SK-N-SH (cell line): ENCODE measurements around the gene AZIN2. TPM values are rescaled to one million over a fixed set of nuclear protein-coding genes. Genes with fewer than 3 reads are reported as not detected.
A peak's percentile ranks its signal among the peaks of the same experiment; 100 is the strongest.

Experiments
- CTCF ChIA-PET: fragments of 300-600, 350-600 bp; formaldehyde crosslinking; extraction: SDS; loops from one replicate; lab custom pipeline; 2021; lab: Yijun Ruan, JAX
- POLR2A ChIA-PET: fragments of 350-600 bp; sonication (Branson Sonifier 250); formaldehyde crosslinking; extraction: SDS; loops from one replicate; lab custom pipeline; 2020; ENCODE audit warnings: antibody characterized with exemption, inconsistent platforms; lab: Yijun Ruan, JAX
- DNase-seq: peaks from one replicate; pipeline ENCODE4 v3.0.0; 2012
- H2AFZ ChIP-seq: fragments of 200-600 bp; sonication (generic); 2 replicates; pipeline ENCODE4 v1.8.1; 2016; ENCODE audit warnings: antibody characterized with exemption, mild to moderate bottlenecking, low read depth
- H3F3A ChIP-seq: fragments of 200-600 bp; sonication (generic); replicated peaks from 2 replicates; pipeline ENCODE3; 2016; ENCODE audit warnings: antibody characterized with exemption, mild to moderate bottlenecking; ENCODE audit not compliant: insufficient read depth
- H3K27ac ChIP-seq, 2 experiments: fragments of 200-500 bp in 1 of 2; fragments of 200-600 bp in 1 of 2; sonication (Bioruptor generic) in 1 of 2; sonication (generic), shearing (Covaris generic) in 1 of 2; 2 replicates each; pipeline versions ENCODE4 v1.5.1 to v1.6.1; 2014 to 2016; ENCODE audit warnings: low read depth in 2 of 2, inconsistent platforms in 1 of 2, low read length in 1 of 2, mild to moderate bottlenecking in 1 of 2, mixed read lengths in 1 of 2
- H3K27me3 ChIP-seq: fragments of 200-600 bp; sonication (generic), shearing (Covaris generic); 2 replicates; pipeline ENCODE4 v1.6.1; 2016; ENCODE audit warnings: mixed run types; ENCODE audit not compliant: insufficient read depth
- H3K36me3 ChIP-seq, 2 experiments: fragments of 200-500 bp in 1 of 2; fragments of 200-600 bp in 1 of 2; sonication (Bioruptor generic) in 1 of 2; sonication (generic) in 1 of 2; replicated peaks in 1 of 2; 2 replicates each; pipeline versions ENCODE3 to v1.5.1; 2014 to 2016; ENCODE audit warnings: low read length in 1 of 2, mild to moderate bottlenecking in 1 of 2; ENCODE audit not compliant: insufficient read depth in 2 of 2, control insufficient read depth in 1 of 2
- H3K4me1 ChIP-seq, 2 experiments: fragments of 200-500 bp in 1 of 2; fragments of 200-600 bp in 1 of 2; sonication (Bioruptor generic) in 1 of 2; sonication (generic), shearing (Covaris generic) in 1 of 2; 2 replicates each; pipeline versions ENCODE4 v1.5.1 to v1.6.1; 2014 to 2016; ENCODE audit warnings: low read depth in 1 of 2, low read length in 1 of 2, mixed run types in 1 of 2; ENCODE audit not compliant: insufficient read depth in 2 of 2, control insufficient read depth in 1 of 2
- H3K4me2 ChIP-seq: fragments of 200-600 bp; sonication (generic), shearing (Covaris generic); 2 replicates; pipeline ENCODE4 v1.6.1; 2017; ENCODE audit warnings: mixed run types
- H3K4me3 ChIP-seq, 2 experiments: fragments of 200-500 bp in 1 of 2; fragments of 200-600 bp in 1 of 2; sonication (Bioruptor generic) in 1 of 2; sonication (generic), shearing (Covaris generic) in 1 of 2; 2 replicates each; pipeline versions ENCODE4 v1.5.1 to v1.8.1; 2014 to 2016; ENCODE audit warnings: low read depth in 2 of 2, inconsistent platforms in 1 of 2, low read length in 1 of 2, mild to moderate bottlenecking in 1 of 2, mixed read lengths in 1 of 2, moderate library complexity in 1 of 2
- H3K79me2 ChIP-seq: fragments of 200-600 bp; sonication (generic); 2 replicates; pipeline ENCODE4 v1.8.1; 2017; ENCODE audit warnings: mild to moderate bottlenecking; ENCODE audit not compliant: insufficient read depth
- H3K9ac ChIP-seq: fragments of 200-600 bp; sonication (generic); 2 replicates; pipeline ENCODE4 v1.6.1; 2017; ENCODE audit warnings: mixed run types
- H3K9me2 ChIP-seq: fragments of 200-600 bp; sonication (generic); 2 replicates; pipeline ENCODE4 v1.6.1; 2017; ENCODE audit warnings: mixed run types
- H3K9me3 ChIP-seq: fragments of 200-600 bp; sonication (generic); 2 replicates; pipeline ENCODE4 v1.6.1; 2017; ENCODE audit warnings: mixed run types, mild to moderate bottlenecking, moderate library complexity
- H4K20me1 ChIP-seq: fragments of 200-600 bp; sonication (generic); 2 replicates; pipeline ENCODE4 v1.6.1; 2017; ENCODE audit warnings: mild to moderate bottlenecking, mixed run types; ENCODE audit not compliant: insufficient read depth
- CTCF ChIP-seq: fragments of 200-600 bp; sonication (generic); IDR thresholded peaks from 2 replicates; pipeline ENCODE4 v1.6.1; 2017; ENCODE audit warnings: antibody characterized with exemption, mild to moderate bottlenecking, moderate library complexity
- ELF1 ChIP-seq: IDR thresholded peaks from 2 replicates; pipeline ENCODE4 v1.4.0; 2012
- FOXJ3 ChIP-seq: sonication (generic); formaldehyde crosslinking; IDR thresholded peaks from 2 replicates; pipeline ENCODE4 v1.5.1; 2020; ENCODE audit warnings: mild to moderate bottlenecking, missing genetic modification reagents
- GABPA ChIP-seq: IDR thresholded peaks from 2 replicates; pipeline ENCODE4 v1.4.0; 2012; ENCODE audit warnings: low read depth, mild to moderate bottlenecking
- IRF3 ChIP-seq: fragments of 150-350 bp; IDR thresholded peaks from 2 replicates; pipeline ENCODE4 v1.6.1; 2016; ENCODE audit warnings: mild to moderate bottlenecking, low read depth, low read length
- JUND ChIP-seq: IDR thresholded peaks from 2 replicates; pipeline ENCODE4 v1.4.0; 2012
- MXI1 ChIP-seq: IDR thresholded peaks from 2 replicates; pipeline ENCODE4 v1.6.1; 2012; ENCODE audit warnings: mild to moderate bottlenecking, low read depth, low read length, improper control_type of control experiment
- NRF1 ChIP-seq: IDR thresholded peaks from 2 replicates; pipeline ENCODE4 v1.6.1; 2012; ENCODE audit warnings: low read depth, mild to moderate bottlenecking, low read length
- POLR2AphosphoS5 ChIP-seq: IDR thresholded peaks from 2 replicates; pipeline ENCODE4 v1.6.1; 2012; ENCODE audit warnings: low read depth, low read length
- RAD21 ChIP-seq: IDR thresholded peaks from 2 replicates; pipeline ENCODE4 v1.6.1; 2012; ENCODE audit warnings: mild to moderate bottlenecking, low read length
- RCOR1 ChIP-seq: fragments of 150-350 bp; IDR thresholded peaks from 2 replicates; pipeline ENCODE4 v1.6.1; 2017; ENCODE audit warnings: antibody characterized with exemption, low read length
- SMC3 ChIP-seq: IDR thresholded peaks from 2 replicates; pipeline ENCODE4 v1.6.1; 2012; ENCODE audit warnings: low read depth, low read length, improper control_type of control experiment
- TCF12 ChIP-seq: IDR thresholded peaks from 2 replicates; pipeline ENCODE4 v1.4.0; 2012
- WGBS: methylation state at CpG from one replicate; pipeline ENCODE4 v1.1.6; 2017; ENCODE audit warnings: low lambda C conversion rate; 5-methylcytosine and 5-hydroxymethylcytosine counted together
- polyA plus RNA-seq, 3 experiments: library from polyadenylated mRNA; depleted of rRNA; stranded (reverse); fragments of >200 nt; gene quantifications; 2 replicates each; pipeline ENCODE4 v1.2.3, GENCODE V29; 2012
- TF ChIP-seq, protein P1 (sequence below): IDR thresholded peaks from 2 replicates; pipeline ENCODE4 v1.4.0; 2012; ENCODE audit warnings: low read depth, borderline replicate concordance
- TF ChIP-seq, protein P2 (sequence below): IDR thresholded peaks from 2 replicates; pipeline ENCODE4 v1.4.0; 2012; ENCODE audit warnings: low read depth, borderline replicate concordance
- TF ChIP-seq, protein P3 (sequence below): IDR thresholded peaks from 2 replicates; pipeline ENCODE4 v1.4.0; 2012; ENCODE audit warnings: low read depth

Gene AZIN2
- polyA plus RNA-seq, 1 of the 3 experiments (the other 2 are of a cell fraction): 17.8 TPM

DNA sequence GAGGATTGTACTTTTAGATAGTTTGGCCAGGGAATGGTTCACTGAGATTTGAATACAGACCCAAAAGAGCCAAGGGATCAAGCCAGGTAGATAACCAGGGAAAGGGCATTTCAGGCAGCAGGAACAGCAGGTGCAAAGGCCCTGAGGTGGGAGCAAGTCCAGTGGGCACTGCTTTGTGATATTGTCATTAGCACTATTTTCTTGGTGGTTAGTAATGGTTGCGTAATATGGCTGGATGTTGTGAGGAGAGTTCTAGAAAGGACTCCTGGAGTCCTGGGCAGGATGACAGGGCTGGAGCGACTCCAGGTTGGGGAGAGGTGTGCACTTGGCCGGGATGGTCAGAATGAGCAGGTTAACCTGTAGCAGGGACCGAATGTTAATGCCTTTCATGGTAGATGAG lies 4.4 kb downstream of the AZIN2 start:
- no peaks in the 10 kb centered on the region for H4K20me1 ChIP-seq
- H2AFZ ChIP-seq: no peak overlapping the region
- H3K9me2 ChIP-seq: no peaks in the 10 kb centered on the region
- no peaks in the 10 kb centered on the region for H3K27me3 ChIP-seq
- H3K4me2 ChIP-seq: no peak overlapping the region
- ChIA-PET POLR2A (no interaction called here), CTCF (interaction anchor here (1.0 to 12.5 kb wide), 17 partner anchors 10 to 570 kb away, joined by 3 to 86 read pairs (median 8); no protein-coding TSS in a partner anchor)
- H3K4me1 ChIP-seq: peaks cover 7 to 16% of the 10 kb centered on the region in 2 experiments; a peak in 2 of 4 replicates
- H3K9me3 ChIP-seq: no peaks in the 10 kb centered on the region
- no peak for DNase-seq
- WGBS: 81% methylated on average over 4 of the region's 4 CpGs
- no peak overlapping the region for H3K4me3 ChIP-seq
- H3F3A ChIP-seq: no peaks in the 10 kb centered on the region
- TF ChIP-seq POLR2AphosphoS5 (no peak), JUND (no peak), GABPA (no peak), IRF3 (no peak), TCF12 (no peak)
- TF ChIP-seq, protein P1, sequence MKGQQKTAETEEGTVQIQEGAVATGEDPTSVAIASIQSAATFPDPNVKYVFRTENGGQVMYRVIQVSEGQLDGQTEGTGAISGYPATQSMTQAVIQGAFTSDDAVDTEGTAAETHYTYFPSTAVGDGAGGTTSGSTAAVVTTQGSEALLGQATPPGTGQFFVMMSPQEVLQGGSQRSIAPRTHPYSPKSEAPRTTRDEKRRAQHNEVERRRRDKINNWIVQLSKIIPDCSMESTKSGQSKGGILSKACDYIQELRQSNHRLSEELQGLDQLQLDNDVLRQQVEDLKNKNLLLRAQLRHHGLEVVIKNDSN: no peak
- H3K9ac ChIP-seq: no peak overlapping the region
- no peak overlapping the region for H3K27ac ChIP-seq
- H3K36me3 ChIP-seq: no peaks in the 10 kb centered on the region
- H3K79me2 ChIP-seq: no peaks in the 10 kb centered on the region

DNA sequence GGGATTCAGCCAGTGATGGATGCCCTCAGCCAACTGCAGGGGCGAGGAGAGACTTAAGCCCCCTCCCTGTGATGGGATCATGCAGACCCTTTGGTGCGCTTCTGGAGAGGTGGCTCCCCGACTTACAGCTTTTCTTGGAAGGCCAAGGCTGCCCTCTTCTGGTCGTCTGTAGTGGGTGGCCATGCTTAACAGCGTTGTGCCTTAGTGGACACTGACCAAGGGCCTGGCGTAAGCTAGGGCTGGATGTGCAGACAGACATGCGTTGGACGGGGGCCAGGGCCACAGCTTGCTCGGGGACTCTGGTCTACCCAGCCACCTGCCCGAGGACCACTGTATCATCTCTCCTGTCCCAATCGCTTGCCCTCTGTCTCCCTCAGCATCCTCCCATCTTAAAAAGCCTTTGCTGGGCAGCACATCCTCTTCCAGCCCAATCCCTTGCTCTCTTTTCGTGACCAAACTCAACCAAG lies 5.5 kb downstream of the AZIN2 start:
- no peaks in the 10 kb centered on the region for H3K9me3 ChIP-seq
- H4K20me1 ChIP-seq: no peaks in the 10 kb centered on the region
- no peak overlapping the region for H3K9ac ChIP-seq
- H3K4me2 ChIP-seq: no peak overlapping the region
- WGBS: 31% methylated on average over 6 of the region's 12 CpGs
- TF ChIP-seq, protein P2, sequence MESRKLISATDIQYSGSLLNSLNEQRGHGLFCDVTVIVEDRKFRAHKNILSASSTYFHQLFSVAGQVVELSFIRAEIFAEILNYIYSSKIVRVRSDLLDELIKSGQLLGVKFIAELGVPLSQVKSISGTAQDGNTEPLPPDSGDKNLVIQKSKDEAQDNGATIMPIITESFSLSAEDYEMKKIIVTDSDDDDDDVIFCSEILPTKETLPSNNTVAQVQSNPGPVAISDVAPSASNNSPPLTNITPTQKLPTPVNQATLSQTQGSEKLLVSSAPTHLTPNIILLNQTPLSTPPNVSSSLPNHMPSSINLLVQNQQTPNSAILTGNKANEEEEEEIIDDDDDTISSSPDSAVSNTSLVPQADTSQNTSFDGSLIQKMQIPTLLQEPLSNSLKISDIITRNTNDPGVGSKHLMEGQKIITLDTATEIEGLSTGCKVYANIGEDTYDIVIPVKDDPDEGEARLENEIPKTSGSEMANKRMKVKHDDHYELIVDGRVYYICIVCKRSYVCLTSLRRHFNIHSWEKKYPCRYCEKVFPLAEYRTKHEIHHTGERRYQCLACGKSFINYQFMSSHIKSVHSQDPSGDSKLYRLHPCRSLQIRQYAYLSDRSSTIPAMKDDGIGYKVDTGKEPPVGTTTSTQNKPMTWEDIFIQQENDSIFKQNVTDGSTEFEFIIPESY: no peak
- TF ChIP-seq CTCF (peak; percentile 80), TCF12 (no peak), MXI1 (peak; percentile 44; the same call in 1 of the 2 replicates), FOXJ3 (CRISPR knock-in tag) (no peak), RAD21 (peak; percentile 93), RCOR1 (no peak), SMC3 (peak; percentile 77), ELF1 (no peak), NRF1 (no peak)
- TF ChIP-seq, protein P3, sequence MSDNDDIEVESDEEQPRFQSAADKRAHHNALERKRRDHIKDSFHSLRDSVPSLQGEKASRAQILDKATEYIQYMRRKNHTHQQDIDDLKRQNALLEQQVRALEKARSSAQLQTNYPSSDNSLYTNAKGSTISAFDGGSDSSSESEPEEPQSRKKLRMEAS: no peak
- ChIA-PET CTCF (interaction anchor here (0.5 to 12.5 kb wide), 84 partner anchors 8 to 686 kb away, joined by 3 to 86 read pairs (median 4); partner anchors contain the start of gene HPCA), POLR2A (interaction anchor here (0.6 kb wide), 1 partner anchor 307 kb away, joined by 3 read pairs; no protein-coding TSS in a partner anchor)
- peaks cover 5 to 14% of the 10 kb centered on the region in 2 experiments; a peak in 1 of 4 replicates for H3K4me1 ChIP-seq
- no peaks in the 10 kb centered on the region for H3K9me2 ChIP-seq
- H3K27me3 ChIP-seq: no peaks in the 10 kb centered on the region
- no peaks in the 10 kb centered on the region for H3K36me3 ChIP-seq
- H3K79me2 ChIP-seq: no peaks in the 10 kb centered on the region
- H3K27ac ChIP-seq: no peak overlapping the region
- peak; percentile 80 for DNase-seq
- no peaks in the 10 kb centered on the region for H3F3A ChIP-seq
- H2AFZ ChIP-seq: no peak overlapping the region
- no peak overlapping the region; a peak in 1 of 4 replicates for H3K4me3 ChIP-seq
